Measurements from ENCODE around the gene GUCA1A. TPM values are rescaled to one million over a fixed set of nuclear protein-coding genes. Genes with fewer than 3 reads are reported as not detected.
"Not testable (repeated sequence)": the region's sequence is repeated elsewhere in the genome, so short reads cannot be mapped to it uniquely, and the experiment has no call there.

GUCA1A gene
- total RNA-seq, 1 donor from 2014 or later = not detected

DNA sequence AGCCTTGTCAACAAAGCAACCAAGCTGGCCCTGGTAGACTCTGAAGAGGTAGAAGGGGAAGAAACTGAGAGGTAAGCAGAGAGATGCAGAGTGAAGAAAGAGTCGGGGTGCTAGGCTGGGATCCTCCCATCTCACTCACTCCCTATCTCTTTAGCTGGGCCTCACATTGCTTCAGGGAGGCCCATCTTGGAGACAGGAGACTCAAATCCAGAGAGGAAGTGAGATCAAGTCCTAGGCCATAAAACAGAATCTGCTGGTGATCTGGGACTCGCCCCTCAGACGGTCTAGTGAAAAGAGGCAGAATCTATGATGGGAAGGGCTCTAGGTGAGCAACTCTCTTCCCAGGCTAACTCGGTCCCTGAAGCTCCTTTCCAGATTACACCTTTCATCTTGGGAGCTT lies 22.3 kb downstream of the GUCA1A start:
- ATAC-seq (no peak), DNase-seq (no peak)
- TF ChIP-seq, protein P1, sequence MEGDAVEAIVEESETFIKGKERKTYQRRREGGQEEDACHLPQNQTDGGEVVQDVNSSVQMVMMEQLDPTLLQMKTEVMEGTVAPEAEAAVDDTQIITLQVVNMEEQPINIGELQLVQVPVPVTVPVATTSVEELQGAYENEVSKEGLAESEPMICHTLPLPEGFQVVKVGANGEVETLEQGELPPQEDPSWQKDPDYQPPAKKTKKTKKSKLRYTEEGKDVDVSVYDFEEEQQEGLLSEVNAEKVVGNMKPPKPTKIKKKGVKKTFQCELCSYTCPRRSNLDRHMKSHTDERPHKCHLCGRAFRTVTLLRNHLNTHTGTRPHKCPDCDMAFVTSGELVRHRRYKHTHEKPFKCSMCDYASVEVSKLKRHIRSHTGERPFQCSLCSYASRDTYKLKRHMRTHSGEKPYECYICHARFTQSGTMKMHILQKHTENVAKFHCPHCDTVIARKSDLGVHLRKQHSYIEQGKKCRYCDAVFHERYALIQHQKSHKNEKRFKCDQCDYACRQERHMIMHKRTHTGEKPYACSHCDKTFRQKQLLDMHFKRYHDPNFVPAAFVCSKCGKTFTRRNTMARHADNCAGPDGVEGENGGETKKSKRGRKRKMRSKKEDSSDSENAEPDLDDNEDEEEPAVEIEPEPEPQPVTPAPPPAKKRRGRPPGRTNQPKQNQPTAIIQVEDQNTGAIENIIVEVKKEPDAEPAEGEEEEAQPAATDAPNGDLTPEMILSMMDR (IDR thresholded peaks at IDR 0.05) = no peak
- H3K27me3 ChIP-seq = no peaks in the 10 kb centered on the region
- intact Hi-C loops (cut with DNase I) = no loop called here
- H3K36me3 ChIP-seq = no peaks in the 10 kb centered on the region
- H3K4me3 ChIP-seq = no peak overlapping the region
- H3K4me1 ChIP-seq = no peaks in the 10 kb centered on the region
- H3K9me3 ChIP-seq = no peaks in the 10 kb centered on the region
- no peak overlapping the region for H3K27ac ChIP-seq

GRCh38 chr6:42197555-42198362 lies 24.6 kb downstream of the GUCA1A start:
- Histone ChIP-seq H3K36me3 (no peaks in the 10 kb centered on the region), H3K27ac (no peak overlapping the region), H3K4me1 (no peaks in the 10 kb centered on the region), H3K9me3 (no peaks in the 10 kb centered on the region), H3K4me3 (no peak overlapping the region), H3K27me3 (no peaks in the 10 kb centered on the region)
- no peak for DNase-seq
- TF ChIP-seq, protein P1 (IDR thresholded peaks at IDR 0.05) = no peak
- ATAC-seq = peak; percentile 75
- intact Hi-C loops (cut with DNase I) = no loop called here

GRCh38 chr6:42199106-42199981 lies 26.2 kb downstream of the GUCA1A start:
- TF ChIP-seq, protein P1 (IDR thresholded peaks at IDR 0.05) = no peak
- H3K27ac ChIP-seq = no peak overlapping the region
- no peaks in the 10 kb centered on the region for H3K36me3 ChIP-seq
- intact Hi-C loops (cut with DNase I) = no loop called here
- no peaks in the 10 kb centered on the region for H3K27me3 ChIP-seq
- ATAC-seq = no peak
- no peaks in the 10 kb centered on the region for H3K9me3 ChIP-seq
- DNase-seq = no peak
- no peak overlapping the region for H3K4me3 ChIP-seq
- H3K4me1 ChIP-seq = no peaks in the 10 kb centered on the region

DNA sequence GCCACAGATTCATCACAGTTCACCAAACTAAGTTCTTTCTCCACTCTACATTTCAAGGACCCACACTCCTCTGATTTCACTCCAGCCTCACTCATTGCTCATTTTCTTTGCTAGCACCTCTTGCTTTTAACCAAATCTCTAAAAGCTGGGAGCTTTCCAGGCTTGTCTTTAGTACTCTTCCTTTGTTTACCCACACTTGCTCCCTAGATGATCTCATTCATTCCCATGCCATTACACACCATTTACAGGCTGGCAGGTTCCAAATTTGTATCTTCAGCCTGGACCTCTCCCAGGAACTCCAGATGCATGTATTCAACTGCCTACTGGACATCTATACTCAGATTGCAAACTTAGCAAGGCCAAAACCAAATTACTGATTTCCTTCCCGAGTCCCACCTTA lies 26.9 kb downstream of the GUCA1A start:
- no peak for DNase-seq

DNA sequence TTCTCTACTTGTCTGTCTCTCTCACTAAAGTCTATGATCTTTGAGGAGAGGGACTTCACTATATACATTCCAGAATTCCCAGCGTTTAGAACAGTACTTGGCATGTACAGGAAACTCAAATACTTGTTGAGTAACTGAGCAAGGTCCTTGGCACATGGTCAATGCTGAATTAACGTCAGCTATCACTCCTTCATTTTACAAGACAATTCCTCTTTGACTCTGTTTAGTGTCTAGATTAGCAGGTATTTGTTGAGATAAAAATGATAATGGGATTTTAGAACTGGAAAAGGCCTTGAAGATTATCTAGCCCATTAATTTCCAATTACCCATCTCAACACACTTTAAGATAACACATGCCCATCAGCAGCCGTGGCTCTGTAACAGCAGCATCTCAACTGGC lies 28.2 kb downstream of the GUCA1A start:
- no peaks in the 10 kb centered on the region for H3K9me3 ChIP-seq
- intact Hi-C loops (cut with DNase I) = no loop called here
- peaks cover 8% of the 10 kb centered on the region for H3K36me3 ChIP-seq
- TF ChIP-seq, protein P1 (IDR thresholded peaks at IDR 0.05) = no peak
- H3K27me3 ChIP-seq = no peaks in the 10 kb centered on the region
- no peak overlapping the region for H3K4me3 ChIP-seq
- no peak overlapping the region for H3K27ac ChIP-seq
- DNase-seq (no peak), ATAC-seq (no peak)
- no peaks in the 10 kb centered on the region for H3K4me1 ChIP-seq

More for the DNA sequence above, 26.9 kb downstream of the GUCA1A start:
- Histone ChIP-seq H3K27ac (no peak overlapping the region), H3K9me3 (no peaks in the 10 kb centered on the region), H3K4me3 (no peak overlapping the region), H3K4me1 (no peaks in the 10 kb centered on the region), H3K36me3 (peaks cover 5% of the 10 kb centered on the region), H3K27me3 (no peaks in the 10 kb centered on the region)
- intact Hi-C loops (cut with DNase I) = no loop called here
- TF ChIP-seq, protein P1 (IDR thresholded peaks at IDR 0.05) = no peak
- peak; percentile 47 for ATAC-seq

GRCh38 chr6:42202131-42202915 lies 29.2 kb downstream of the GUCA1A start:
- intact Hi-C loops (cut with DNase I); H3K9me3 ChIP-seq: not testable (repeated sequence)

More at GRCh38 chr6:42202131-42202915, 29.2 kb downstream of the GUCA1A start:
- DNase-seq, H3K4me1 ChIP-seq, ATAC-seq, H3K4me3 ChIP-seq, H3K27ac ChIP-seq, H3K27me3 ChIP-seq: not testable (repeated sequence)
- peaks cover 17% of the 10 kb centered on the region for H3K36me3 ChIP-seq

Measured in upper lobe of right lung (tissue), 1 donor.